Nucleus accumbens (tissue), 56 donors: ENCODE measurements around the gene BRD9.
"Not testable (repeated sequence)": the region's sequence is repeated elsewhere in the genome, so short reads cannot be mapped to it uniquely, and the experiment has no call there.

Source experiments
- DNase-seq, 56 donors: peaks; one replicate each; lab custom pipeline; 2025; lab: John Stamatoyannopoulos, UW

Gene BRD9

GRCh38 chr5:881551-881935 is 11.1 kb downstream of the BRD9 start:
- no peak for DNase-seq

- DNase-seq, result no peak
These were observed 11.6 kb downstream of the BRD9 start for GRCh38 chr5:880816-881550.

GRCh38 chr5:878677-879076 is 13.9 kb downstream of the BRD9 start:
- not testable (repeated sequence) for DNase-seq

DNA sequence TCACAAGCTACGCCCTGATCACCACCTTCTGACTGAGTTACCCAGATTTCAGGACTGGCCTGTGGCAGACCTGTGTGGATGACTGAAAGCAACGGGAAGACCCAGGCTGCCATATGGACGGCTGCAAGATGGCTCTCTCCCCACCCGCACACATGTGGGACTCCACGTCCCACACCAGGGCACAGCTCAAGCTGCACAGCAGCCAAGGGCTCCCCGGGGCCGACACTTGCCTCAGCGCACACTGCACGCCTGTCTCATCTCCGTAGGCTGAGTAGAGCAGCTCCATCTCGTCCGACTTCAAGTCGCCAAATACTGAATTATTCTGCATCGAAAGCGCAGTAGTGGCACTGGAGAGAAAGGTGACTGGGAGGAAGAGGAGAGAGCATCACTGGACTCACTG is 14.5 kb downstream of the BRD9 start:
- DNase-seq, result no peak

- no peak for DNase-seq
These were observed 15.9 kb downstream of the BRD9 start for GRCh38 chr5:876398-877365.

- DNase-seq, result no peak
These were observed 16.7 kb downstream of the BRD9 start for GRCh38 chr5:875931-876330.

- no peak for DNase-seq
These were observed 19.3 kb downstream of the BRD9 start for GRCh38 chr5:873328-873727.

GRCh38 chr5:872301-872700 is 20.3 kb downstream of the BRD9 start:
- no peak for DNase-seq

- no peak for DNase-seq
These were observed 20.9 kb downstream of the BRD9 start for GRCh38 chr5:871596-872298.

DNA sequence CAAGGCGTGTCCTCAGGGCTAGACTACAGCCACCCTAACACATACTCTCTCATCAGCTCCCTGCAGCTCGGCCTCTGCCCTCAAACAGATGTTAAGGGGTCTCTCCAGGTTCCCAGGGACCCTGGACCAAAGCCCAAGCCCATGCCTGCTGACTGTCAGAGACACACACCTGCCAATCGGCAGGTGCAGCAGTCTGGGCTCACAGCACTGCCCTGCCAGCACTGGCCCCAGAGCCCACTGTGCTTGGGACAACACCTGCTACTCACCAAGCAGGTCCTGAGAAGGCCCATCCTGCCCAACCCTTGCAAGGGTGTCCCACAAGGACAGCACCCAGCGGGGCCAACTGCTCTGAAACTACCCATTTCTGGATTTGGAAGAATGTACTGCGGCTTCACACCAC is 21.6 kb downstream of the BRD9 start:
- no peak for DNase-seq

GRCh38 chr5:868428-869135 is 24.0 kb downstream of the BRD9 start:
- DNase-seq, result no peak

DNA sequence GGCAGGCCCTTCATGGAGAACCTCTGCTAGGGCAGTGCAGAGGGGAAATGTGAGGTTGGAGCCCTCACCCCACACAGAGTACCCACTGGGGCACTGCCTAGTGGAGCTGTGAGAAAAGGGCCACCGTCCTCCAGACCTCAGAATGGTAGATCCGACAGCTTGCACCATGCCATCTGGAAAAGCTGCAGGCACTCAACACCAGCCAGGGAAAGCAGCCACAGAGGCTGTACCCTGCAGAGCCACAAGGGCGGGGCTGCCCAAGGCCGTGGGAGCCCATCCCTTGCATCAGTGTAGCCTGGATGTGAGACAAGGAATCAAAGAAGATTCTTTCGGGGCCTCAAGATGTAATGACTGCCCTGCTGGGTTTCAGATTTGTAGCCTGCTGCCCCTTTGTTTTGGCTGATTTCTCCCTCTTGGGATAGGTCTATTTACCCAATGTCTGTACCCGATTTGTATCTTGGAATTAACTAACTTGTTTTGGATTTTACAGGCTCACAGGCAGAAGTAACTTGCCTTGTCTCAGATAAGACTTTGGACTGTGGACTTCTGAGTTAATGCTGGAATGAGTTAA is 25.2 kb downstream of the BRD9 start:
- DNase-seq, result no peak

DNA sequence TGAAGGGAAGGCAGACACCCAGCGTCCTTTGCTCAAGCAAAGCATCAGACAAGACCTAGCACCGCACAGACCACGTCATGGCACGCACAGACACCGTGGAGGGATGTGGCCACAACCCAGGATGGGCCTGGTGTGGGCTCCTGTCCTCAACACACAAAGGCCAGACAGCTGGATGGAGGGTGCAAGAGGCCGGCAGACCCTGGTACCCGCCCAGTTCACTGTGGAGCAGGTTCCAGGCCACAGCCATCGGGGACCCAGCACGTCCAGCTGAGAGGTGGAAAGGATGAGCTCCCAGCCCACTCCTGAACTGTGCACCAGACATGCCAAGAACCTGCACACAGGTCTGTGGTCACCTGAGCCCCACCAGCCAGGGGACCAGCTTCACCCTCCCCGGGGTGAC is 26.8 kb downstream of the BRD9 start:
- no peak for DNase-seq

DNA sequence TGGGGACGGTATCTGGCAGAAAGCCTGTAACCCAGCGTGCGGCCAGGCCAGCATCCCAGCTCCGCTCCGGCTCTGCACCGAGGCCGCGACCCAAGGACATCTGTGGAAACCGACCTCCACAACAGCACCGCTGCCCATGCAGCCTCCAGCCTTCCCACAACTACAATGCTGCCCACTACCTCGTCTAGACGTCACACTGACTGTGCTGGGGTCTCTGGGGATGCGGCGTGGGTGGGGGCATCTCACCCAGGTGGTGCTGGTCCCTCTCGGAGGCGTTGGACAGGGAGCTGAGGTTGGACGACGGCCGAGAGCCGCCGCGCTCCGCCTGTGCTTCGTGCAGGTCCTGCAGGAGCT is 27.5 kb downstream of the BRD9 start:
- no peak for DNase-seq

DNA sequence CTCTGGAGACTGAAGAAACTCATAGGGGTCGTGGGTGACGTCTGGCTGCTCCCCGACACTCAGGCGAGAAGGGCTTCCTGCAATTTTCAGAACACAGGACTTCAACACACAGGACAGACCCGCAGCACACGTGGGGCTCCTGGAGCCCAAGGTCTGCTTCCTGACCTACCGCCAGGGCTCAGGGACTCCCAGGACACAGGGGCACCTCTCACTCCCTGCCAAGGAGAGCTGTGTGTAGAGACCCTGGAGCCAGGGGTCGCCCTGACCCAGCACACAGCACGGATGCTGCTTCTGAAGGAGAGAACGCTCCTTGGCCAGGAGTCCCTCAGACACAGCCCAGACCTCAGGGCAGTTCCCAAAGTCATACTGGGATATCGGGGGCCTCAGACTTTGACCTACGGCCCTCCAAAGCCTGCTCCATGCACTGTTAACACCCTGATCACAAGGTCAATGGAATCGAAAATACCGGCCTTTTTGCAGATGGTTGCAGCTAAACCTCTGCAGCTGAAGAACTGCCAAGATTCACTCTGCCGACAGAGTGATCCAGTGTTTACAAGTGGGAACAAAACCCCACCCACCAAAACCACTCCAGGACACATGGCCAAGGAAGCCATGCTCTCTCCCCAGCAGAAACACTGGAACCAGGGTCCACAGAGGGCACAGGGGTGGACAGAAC is 28.0 kb downstream of the BRD9 start:
- no peak for DNase-seq

DNA sequence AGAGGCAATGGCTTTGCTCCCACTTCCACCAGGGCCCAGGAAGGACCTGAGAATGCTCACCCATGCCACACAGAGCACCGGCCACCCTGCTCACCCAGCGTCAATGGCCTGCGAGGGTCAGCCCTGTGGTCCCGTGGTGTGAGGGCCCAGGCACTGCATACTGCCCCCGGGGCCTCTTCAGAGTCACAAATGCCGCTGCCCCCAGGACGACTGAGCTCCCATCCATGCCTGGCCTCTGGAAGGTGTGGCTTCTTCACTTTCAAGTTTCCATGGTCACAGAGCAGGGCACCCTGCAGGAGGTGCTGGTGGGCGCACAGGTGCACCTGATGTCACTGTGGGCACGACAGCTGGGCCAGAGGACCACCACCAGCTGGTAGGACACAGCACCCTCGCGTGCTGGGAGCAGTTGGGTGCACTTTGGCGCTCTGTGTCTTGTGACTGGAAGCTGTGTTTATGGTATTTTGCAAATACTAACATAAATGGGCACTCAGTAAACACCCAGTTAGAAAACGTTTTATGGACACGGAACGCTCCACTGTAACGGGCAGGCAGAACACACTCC is 29.3 kb downstream of the BRD9 start:
- no peak for DNase-seq

DNA sequence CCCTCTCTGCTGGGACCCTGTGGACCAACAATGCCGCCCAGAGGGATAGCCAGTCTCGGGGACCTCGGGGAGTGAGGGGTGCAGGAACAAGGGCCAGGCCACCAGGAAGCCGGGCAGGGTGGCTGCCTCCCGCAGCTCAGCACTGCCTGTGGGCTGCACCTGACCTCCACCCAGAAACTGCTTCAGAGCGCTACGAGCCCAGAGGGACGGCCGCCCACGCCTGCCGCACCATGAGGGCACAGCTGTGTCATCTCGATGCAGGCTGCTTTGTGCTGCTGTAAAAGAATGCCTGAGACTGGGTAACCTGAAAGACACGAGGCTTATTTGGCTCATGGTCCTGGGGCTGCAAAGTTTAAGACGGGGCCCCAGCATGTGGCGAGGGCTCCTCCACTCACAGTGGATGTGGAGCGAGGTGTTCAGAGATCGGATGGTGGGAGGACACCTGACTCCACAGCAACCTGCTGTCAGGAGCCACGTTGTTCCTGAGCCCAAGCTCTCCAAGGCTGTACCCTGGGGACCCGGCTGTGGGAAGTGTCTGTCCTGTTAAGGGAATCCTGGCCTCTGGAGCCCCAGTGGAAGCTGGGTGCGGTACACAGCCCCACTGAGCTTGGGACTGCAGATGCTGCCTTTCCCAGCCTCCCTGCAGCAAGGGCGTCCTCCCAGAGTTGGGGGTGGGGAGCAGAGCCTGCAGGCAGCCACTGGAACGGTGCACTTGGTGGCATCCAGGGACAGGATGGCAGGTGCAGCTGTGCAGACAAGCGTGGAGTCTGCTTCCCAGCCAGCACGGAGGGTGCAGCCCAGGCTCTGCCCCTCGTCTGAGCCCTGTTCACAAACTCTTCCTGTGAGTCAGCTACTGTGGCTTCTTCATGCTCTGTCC is 30.0 kb downstream of the BRD9 start:
- DNase-seq, result no peak
